ENCODE results near the gene EPB41. TPM values are rescaled to one million over a fixed set of nuclear protein-coding genes. Genes with fewer than 3 reads are reported as not detected.
A peak's percentile ranks its signal among the peaks of the same experiment; 100 is the strongest.

EPB41 gene
- total and polyA plus RNA-seq, 2 experiments from 2014 or later = 26.8 to 112 TPM

GRCh38 chr1:29004288-29004687, 89.9 kb downstream of the EPB41 start:
- TF ChIP-seq ZNF114 (CRISPR knock-in tag; IDR thresholded peaks at IDR 0.05) (no peak), STAT1 (IDR thresholded peaks at IDR 0.05; ENCODE audit: unreplicated experiment) (no peak), EZH2phosphoT487 (IDR thresholded peaks at IDR 0.05; ENCODE audit: unreplicated experiment) (no peak), REST (IDR thresholded peaks at IDR 0.05; ENCODE audit: unreplicated experiment) (no peak), JUNB (IDR thresholded peaks at IDR 0.05; ENCODE audit: unreplicated experiment) (no peak), ETS1 (IDR thresholded peaks at IDR 0.05) (no peak), EZH2 (IDR thresholded peaks at IDR 0.05; ENCODE audit: low read depth, unreplicated experiment) (no peak), POLR2AphosphoS5 (IDR thresholded peaks at IDR 0.05; ENCODE audit: low read depth) (no peak), NANOG (IDR thresholded peaks at IDR 0.05; ENCODE audit: borderline replicate concordance) (no peak), CTCF (conservative IDR thresholded peaks at IDR 0.05; ENCODE audit: low read depth in 2 of 2) (no peak), ZNF462 (CRISPR knock-in tag; IDR thresholded peaks at IDR 0.05) (no peak), ZNF331 (CRISPR knock-in tag; IDR thresholded peaks at IDR 0.05; ENCODE audit: low read depth) (no peak), CREB1 (CRISPR knock-in tag; IDR thresholded peaks at IDR 0.05; ENCODE audit: low read depth) (no peak)
- Mint-ChIP-seq H3K4me1 (peaks cover 17% of the 10 kb centered on the region; the same call in 2 of the 3 replicates), H3K36me3 (ENCODE audit: low read depth) (peaks cover 2% of the 10 kb centered on the region; the same call in 2 of the 3 replicates), H3K9me3 (no peaks in the 10 kb centered on the region), H3K27ac (no peak overlapping the region; the same call in 1 of the 2 replicates), H3K4me3 (no peak overlapping the region), H3K27me3 (ENCODE audit: insufficient read depth, low read depth, poor library complexity) (no peaks in the 10 kb centered on the region)
- Histone ChIP-seq H3K36me3 (ENCODE audit: insufficient read depth) (no peaks in the 10 kb centered on the region), H3K4me2 (no peak overlapping the region), H3K4me1 (ENCODE audit: insufficient read depth) (peaks cover 19% of the 10 kb centered on the region), H4K20me1 (replicated peaks; ENCODE audit: insufficient read depth) (no peaks in the 10 kb centered on the region), H3K9me2 (ENCODE audit: insufficient read depth) (no peaks in the 10 kb centered on the region), H3K4me3 (no peak overlapping the region), H3K27ac (ENCODE audit: low read depth) (0 out of 2 replicates have a peak overlapping the region, but pooled peaks have one; percentile 40), H2AFZ (no peak overlapping the region), H3F3A (replicated peaks; ENCODE audit: low read depth) (no peaks in the 10 kb centered on the region), H3K79me2 (replicated peaks; ENCODE audit: insufficient read depth) (no peaks in the 10 kb centered on the region), H3K27me3 (ENCODE audit: insufficient read depth) (no peaks in the 10 kb centered on the region)
- DNase-seq (ENCODE audit: low spot score) (no peak), ATAC-seq (no peak)
